GM12873 (cell line): ENCODE measurements around the gene URAD.
A peak's percentile ranks its signal among the peaks of the same experiment; 100 is the strongest.

Source experiments
- CTCF ChIP-seq: IDR thresholded peaks from 2 replicates; pipeline ENCODE4 v1.5.1; 2012; ENCODE audit warnings: low read depth, mild to moderate bottlenecking, moderate library complexity, low read length, control low read depth; ENCODE audit not compliant: insufficient read depth; ENCODE audit errors: missing control alignments

The URAD gene

GRCh38 chr13:27962982-27963381, 25.5 kb downstream of the URAD start:
- no peak for TF ChIP-seq CTCF

- no peak for TF ChIP-seq CTCF
These were observed 26.2 kb downstream of the URAD start for GRCh38 chr13:27962128-27962841.

DNA sequence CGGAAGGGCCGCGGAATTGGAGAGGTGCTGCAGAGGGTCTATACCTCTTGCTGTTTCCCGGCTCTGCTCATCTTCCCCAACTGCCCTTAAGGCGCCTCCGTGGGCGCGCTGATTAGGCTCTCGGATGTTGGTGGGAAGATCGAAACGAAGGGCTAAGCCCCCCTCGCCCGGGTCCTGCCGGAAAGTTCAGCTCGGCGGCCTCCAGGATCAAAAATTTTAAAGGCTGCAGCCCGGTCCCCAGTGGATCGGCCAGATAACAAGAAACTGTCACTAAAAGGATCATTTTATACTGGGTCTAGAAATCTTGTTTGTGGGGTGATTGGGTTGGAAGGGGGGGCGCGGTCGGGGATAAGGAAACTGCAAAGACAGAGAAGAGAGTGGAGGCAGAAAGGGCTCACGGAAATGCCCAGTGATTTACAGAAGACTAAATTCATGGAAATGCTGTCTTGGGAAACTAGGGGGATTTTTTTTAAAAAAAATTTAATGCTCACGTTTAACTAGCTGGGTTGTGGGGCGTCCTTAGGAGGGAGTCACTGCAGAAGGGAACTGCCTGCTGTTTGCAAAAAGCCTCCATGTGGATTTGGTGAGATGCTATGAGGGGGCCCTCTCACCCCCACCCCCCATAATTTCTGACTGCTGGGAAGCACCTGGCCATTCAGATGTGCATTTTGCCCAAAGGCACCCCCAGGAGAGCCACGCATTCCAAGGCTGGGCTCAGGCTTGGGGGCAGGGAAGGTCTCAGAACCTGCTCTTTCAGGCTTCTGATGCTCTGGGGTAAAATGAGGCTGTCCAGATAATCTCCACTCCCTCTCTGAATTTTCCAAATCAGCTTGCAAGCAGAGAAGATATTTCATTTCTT, 27.0 kb downstream of the URAD start:
- TF ChIP-seq CTCF = no peak

GRCh38 chr13:27960362-27961226, 27.9 kb downstream of the URAD start:
- peak; percentile 59 for TF ChIP-seq CTCF

DNA sequence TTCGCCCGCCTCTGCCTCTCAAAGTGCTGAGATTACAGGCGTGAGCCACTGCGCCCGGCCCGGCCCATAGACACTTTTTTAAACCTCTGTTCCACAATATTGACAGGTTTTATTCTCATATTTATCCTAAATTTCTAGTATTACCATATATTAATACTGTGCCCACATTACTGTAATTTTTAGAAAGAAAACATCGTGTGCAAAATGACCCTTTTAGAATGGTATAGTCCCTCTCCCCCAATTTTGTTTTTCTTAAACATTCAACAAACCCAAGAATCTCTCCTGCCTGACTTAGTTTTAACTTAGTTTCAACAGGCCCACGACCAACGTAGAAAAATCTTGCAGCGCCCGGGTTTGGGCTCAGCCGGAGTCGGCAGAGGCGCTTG, 28.5 kb downstream of the URAD start:
- TF ChIP-seq CTCF = no peak

DNA sequence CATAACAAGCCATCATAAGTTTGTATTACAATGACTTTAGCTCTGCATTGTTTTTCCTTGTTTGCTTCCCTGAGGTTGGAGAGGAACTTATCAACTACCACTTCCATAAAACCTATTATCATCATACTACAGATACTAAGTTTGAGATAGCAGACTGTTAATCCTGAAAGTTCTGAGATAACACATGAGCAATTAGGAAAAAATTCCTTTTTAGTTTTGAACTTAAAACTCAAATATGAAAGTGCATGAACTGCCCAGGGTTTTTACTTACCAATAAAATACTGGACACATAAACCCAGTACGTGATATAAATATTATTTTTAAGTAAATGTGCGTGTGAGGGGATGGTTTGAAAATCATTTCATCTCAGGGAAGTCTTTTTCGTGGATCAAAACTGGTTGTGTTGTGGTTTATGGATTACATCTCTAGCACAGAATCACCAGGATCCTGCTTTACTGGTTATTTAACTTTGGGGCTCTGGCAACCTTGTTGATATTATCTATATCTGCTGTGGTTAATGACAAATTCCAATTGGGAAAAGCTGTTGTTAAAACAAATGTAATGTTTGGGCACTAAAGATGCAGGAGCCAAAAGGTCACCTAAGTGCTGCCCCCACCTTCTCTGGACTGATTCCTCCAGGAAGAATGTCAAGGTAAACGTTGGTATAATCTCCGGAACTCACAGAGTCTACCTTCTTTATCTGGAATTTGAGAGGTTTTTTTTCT, 31.8 kb downstream of the URAD start:
- no peak for TF ChIP-seq CTCF
